Measurements from ENCODE around the gene GNB1L. TPM values are rescaled to one million over a fixed set of nuclear protein-coding genes. Genes with fewer than 3 reads are reported as not detected.

The GNB1L gene
- total and polyA plus RNA-seq, 10 of the 15 experiments (the other 5 are each of a cell fraction or from before 2014, with no cell fraction given), result 0.21 to 19.4 (median 6.8) TPM

DNA sequence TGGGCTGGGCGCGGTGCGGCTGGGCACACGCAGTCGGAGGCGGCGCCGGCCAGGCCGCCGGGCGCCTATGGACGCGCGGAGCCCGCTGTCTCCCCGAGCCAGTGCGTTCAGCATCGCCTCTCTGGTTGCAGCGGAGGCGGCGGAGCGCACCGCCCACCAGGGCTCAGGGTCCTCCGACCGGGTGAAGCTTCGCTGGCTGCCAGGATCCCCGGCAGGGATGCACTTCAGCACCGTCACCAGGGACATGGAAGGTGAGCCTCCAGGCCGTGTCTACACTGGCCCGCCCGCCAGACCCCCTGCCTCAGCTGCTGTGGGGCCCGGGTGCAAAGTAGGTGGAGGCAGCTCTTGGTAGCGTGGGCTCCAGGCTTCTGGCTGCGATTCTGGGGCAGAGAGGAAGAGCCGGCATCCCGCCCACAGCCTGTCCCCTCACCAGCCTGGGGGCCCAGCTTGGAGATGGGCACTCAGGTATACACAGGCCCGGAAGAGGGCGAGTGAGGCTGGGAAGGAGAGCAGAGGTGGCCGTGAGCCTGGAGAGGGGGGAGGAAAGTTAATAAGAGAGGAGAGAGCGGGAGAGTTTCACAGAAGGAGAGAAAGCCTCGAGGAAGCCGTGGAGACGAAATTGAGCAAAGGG, 95.1 kb downstream of the GNB1L start:
- Histone ChIP-seq H3K4me1 (ENCODE audit: control insufficient read depth, insufficient read depth, low read length) (peaks cover 6% of the 10 kb centered on the region), H3K9ac (ENCODE audit: control insufficient read depth, insufficient read depth, low read length) (no peak overlapping the region), H2AFZ (ENCODE audit: control insufficient read depth, low read depth, low read length) (no peak overlapping the region), H3K36me3 (ENCODE audit: control insufficient read depth in 2 of 2, insufficient read depth in 2 of 2, low read length in 1 of 2) (no peaks in the 10 kb centered on the region), H3K4me2 (ENCODE audit: control insufficient read depth, insufficient read depth) (no peak overlapping the region), H3K9me3 (replicated peaks; ENCODE audit: control insufficient read depth, insufficient read depth, low read length) (no peaks in the 10 kb centered on the region), H3K27me3 (replicated peaks in 1 of 2; ENCODE audit: control insufficient read depth in 2 of 2, insufficient read depth in 2 of 2, low read length in 1 of 2) (peaks cover 14 to 24% of the 10 kb centered on the region in 2 experiments), H3K4me3 (no peak overlapping the region), H3K27ac (ENCODE audit: control insufficient read depth, insufficient read depth) (no peak overlapping the region), H4K20me1 (ENCODE audit: control insufficient read depth, insufficient read depth) (no peaks in the 10 kb centered on the region; the same call in 1 of the 2 replicates), H3K79me2 (ENCODE audit: control insufficient read depth, insufficient read depth, low read length) (no peaks in the 10 kb centered on the region)
- intact Hi-C loops (cut with micrococcal nuclease; ENCODE audit: unreplicated experiment), result no loop called here
- FAIRE-seq (no peak), ATAC-seq (no peak), DNase-seq (ENCODE audit: low read depth, low spot score) (no peak)
- 2% methylated on average over 20 of the region's 43 CpGs for WGBS (ENCODE audit: insufficient coverage, insufficient replicate concordance, low lambda C conversion rate, missing lambda C conversion rate)
- BruUV-seq (replicated peaks), result no TSS peak
- TF ChIP-seq E2F4 (IDR thresholded peaks at IDR 0.05; ENCODE audit: low read depth, low read length) (no peak), MTA2 (IDR thresholded peaks at IDR 0.05; ENCODE audit: low read depth) (no peak), CHD4 (IDR thresholded peaks at IDR 0.05) (no peak)
- TF ChIP-seq, protein P1, sequence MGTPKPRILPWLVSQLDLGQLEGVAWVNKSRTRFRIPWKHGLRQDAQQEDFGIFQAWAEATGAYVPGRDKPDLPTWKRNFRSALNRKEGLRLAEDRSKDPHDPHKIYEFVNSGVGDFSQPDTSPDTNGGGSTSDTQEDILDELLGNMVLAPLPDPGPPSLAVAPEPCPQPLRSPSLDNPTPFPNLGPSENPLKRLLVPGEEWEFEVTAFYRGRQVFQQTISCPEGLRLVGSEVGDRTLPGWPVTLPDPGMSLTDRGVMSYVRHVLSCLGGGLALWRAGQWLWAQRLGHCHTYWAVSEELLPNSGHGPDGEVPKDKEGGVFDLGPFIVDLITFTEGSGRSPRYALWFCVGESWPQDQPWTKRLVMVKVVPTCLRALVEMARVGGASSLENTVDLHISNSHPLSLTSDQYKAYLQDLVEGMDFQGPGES (IDR thresholded peaks at IDR 0.05), result no peak
- in situ Hi-C loops (cut with MboI), result no loop called here
- ChIA-PET POLR2A (no interaction called here), SMC1A (ENCODE audit: uncharacterized antibody, unreplicated experiment) (no interaction called here), RAD21 (ENCODE audit: unreplicated experiment) (no interaction called here), CTCF (interaction anchor here (2.2 kb wide), 1 partner anchor 151 kb away, joined by 7 read pairs; no protein-coding TSS in a partner anchor)

Measured in GM12878 (cell line).